Large intestine (tissue), 3 donors: ENCODE results near the gene CCDC144A. TPM values are rescaled to one million over a fixed set of nuclear protein-coding genes. Genes with fewer than 3 reads are reported as not detected.
"Not testable (repeated sequence)": the region's sequence is repeated elsewhere in the genome, so short reads cannot be mapped to it uniquely, and the experiment has no call there.

Experiments
- DNase-seq, 2 donors: peaks; one replicate each; pipeline versions ENCODE4 v3.0.0 to v3.0.0-alpha.2; 2013
- H3K27ac ChIP-seq: one replicate; pipeline ENCODE4 v1.5.1; 2013; ENCODE audit warnings: low read length
- H3K27me3 ChIP-seq: 2 replicates; pipeline ENCODE4 v1.6.1; 2013; ENCODE audit warnings: low read length; ENCODE audit not compliant: control insufficient read depth, insufficient read depth
- H3K36me3 ChIP-seq: 2 replicates; pipeline ENCODE4 v1.6.1; 2013; ENCODE audit warnings: low read length; ENCODE audit not compliant: control insufficient read depth, insufficient read depth
- H3K4me1 ChIP-seq: one replicate; pipeline ENCODE4 v1.6.1; 2013; ENCODE audit warnings: low read length; ENCODE audit not compliant: control insufficient read depth, insufficient read depth
- H3K4me3 ChIP-seq: one replicate; pipeline ENCODE4 v1.5.1; 2013; ENCODE audit warnings: low read length
- H3K9me3 ChIP-seq: one replicate; pipeline ENCODE4 v1.6.1; 2013; ENCODE audit warnings: mild to moderate bottlenecking, low read depth, low read length, moderate library complexity; ENCODE audit not compliant: control insufficient read depth
- WGBS: methylation state at CpG from one replicate; pipeline ENCODE4 v1.1.5; 2013; ENCODE audit warnings: low lambda C conversion rate; ENCODE audit not compliant: insufficient coverage; 5-methylcytosine and 5-hydroxymethylcytosine counted together
- polyA plus RNA-seq: library from polyadenylated mRNA; unstranded; fragments of 120-200 nt; gene quantifications from one replicate; pipeline ENCODE4 v1.2.1, GENCODE V29; 2013

CCDC144A gene
- polyA plus RNA-seq, 1 donor, result 0.34 TPM

- not testable (repeated sequence) for H3K4me3 ChIP-seq, H3K27ac ChIP-seq, H3K4me1 ChIP-seq, H3K36me3 ChIP-seq, H3K27me3 ChIP-seq, H3K9me3 ChIP-seq
- peak in 1 of 2 donors; percentile 12 for DNase-seq
- no CpG with 5 or more reads among the region's 5 CpGs for WGBS
These were observed 104.2 kb downstream of the CCDC144A start for GRCh38 chr17:16794215-16794614.

DNA sequence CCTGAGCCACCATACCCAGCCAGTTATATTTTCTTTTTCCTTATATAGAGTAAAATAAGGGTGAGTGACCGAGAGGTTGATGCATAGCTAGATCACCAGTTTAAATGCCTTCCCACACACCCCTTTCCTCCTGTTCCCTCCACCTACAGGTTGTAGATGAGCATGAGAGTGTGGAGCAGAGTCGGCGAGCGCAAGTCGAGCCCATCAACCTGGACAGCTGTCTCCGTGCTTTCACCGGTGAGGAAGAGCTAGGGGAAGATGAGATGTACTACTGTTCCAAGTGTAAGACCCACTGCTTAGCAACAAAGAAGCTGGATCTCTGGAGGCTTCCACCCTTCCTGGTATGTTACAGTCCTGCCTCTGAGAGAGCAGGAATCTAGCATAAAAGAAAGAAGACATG is 105.9 kb downstream of the CCDC144A start:
- not testable (repeated sequence) for H3K27me3 ChIP-seq, H3K4me1 ChIP-seq, DNase-seq, H3K9me3 ChIP-seq, H3K36me3 ChIP-seq, H3K4me3 ChIP-seq, H3K27ac ChIP-seq
- no CpG with 5 or more reads among the region's 7 CpGs for WGBS

GRCh38 chr17:16804851-16805250 is 114.8 kb downstream of the CCDC144A start:
- not testable (repeated sequence) for H3K9me3 ChIP-seq, DNase-seq, H3K27me3 ChIP-seq, H3K4me3 ChIP-seq, H3K27ac ChIP-seq, H3K4me1 ChIP-seq, H3K36me3 ChIP-seq
- no CpG with 5 or more reads among the region's 5 CpGs for WGBS

- not testable (repeated sequence) for H3K27ac ChIP-seq, DNase-seq, H3K4me1 ChIP-seq, H3K9me3 ChIP-seq, H3K36me3 ChIP-seq, H3K4me3 ChIP-seq, H3K27me3 ChIP-seq
- WGBS, result no CpG with 5 or more reads among the region's 4 CpGs
These were observed 116.6 kb downstream of the CCDC144A start for GRCh38 chr17:16806599-16806998.

DNA sequence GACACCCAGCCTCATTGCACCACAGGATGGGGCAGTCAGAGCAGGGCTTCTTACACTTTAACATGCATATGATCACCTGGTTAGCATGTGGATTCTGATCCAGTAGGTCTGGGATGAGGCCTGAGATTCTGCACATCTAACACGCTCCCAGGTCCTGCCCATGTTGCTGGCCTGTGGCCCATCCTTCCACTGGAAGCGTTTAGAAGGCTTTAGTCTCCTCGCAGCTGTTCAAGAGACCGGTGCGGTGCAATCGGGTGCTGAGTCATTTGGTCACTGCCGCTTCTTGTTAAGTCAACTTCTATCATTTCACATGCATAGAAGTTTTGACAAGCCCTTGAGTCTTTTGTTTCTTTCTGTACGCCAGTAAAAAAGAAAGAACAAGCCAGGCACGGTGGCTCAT is 117.6 kb downstream of the CCDC144A start:
- not testable (repeated sequence) for H3K4me1 ChIP-seq, H3K36me3 ChIP-seq, H3K27ac ChIP-seq, DNase-seq, H3K4me3 ChIP-seq, H3K27me3 ChIP-seq, H3K9me3 ChIP-seq
- WGBS, result no CpG with 5 or more reads among the region's 9 CpGs

DNA sequence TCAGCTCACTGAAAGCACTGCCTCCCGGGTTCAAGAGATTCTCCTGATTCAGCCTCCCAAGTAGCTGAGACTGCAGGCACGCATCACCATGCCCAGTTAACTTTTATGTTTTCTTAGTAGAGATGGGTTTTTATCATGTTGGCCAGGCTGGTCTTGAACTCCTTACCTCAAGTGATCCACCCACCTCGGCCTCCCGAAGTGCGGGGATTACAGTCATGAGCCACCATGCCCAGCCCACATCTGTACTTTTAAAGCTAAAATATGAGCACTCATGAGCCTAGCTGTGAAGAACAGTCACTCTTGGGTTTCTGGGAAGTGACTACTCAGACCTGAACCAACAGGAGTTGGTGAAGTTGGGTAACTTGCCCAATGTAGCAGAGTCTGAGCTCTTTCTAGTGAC is 120.2 kb downstream of the CCDC144A start:
- WGBS, result no CpG with 5 or more reads among the region's 5 CpGs
- H3K27ac ChIP-seq, H3K4me1 ChIP-seq, H3K36me3 ChIP-seq, H3K9me3 ChIP-seq, DNase-seq, H3K4me3 ChIP-seq, H3K27me3 ChIP-seq: not testable (repeated sequence)

- no CpG with 5 or more reads among the region's 7 CpGs for WGBS
- not testable (repeated sequence) for H3K27me3 ChIP-seq, H3K27ac ChIP-seq, H3K36me3 ChIP-seq, H3K4me1 ChIP-seq, H3K4me3 ChIP-seq, H3K9me3 ChIP-seq
- peak; percentile 9 to 11 for DNase-seq
These were observed 122.1 kb downstream of the CCDC144A start for GRCh38 chr17:16812126-16812525.

DNA sequence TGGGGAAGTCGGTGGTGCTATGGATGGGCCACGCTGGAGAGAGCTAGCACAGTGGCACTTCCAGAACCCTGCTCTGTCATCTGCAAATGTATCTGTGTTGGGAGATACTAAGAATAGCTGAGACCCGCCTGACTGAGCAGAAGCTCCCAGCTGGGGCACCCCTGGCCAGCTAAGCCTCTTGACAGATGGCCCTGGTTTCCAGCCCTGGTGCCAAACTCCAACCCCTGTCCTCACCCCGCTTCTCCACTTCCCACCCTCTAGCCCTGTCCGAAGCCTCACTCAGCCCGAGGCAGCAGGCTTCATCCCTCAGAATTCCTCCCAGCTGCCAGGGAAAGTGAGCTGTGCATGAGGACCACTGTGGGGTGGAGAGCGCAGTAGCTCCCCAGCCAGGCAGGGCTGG is 124.4 kb downstream of the CCDC144A start:
- H3K36me3 ChIP-seq, result no peaks in the 10 kb centered on the region
- no CpG with 5 or more reads among the region's 7 CpGs for WGBS
- no peak for DNase-seq
- H3K4me1 ChIP-seq, result no peaks in the 10 kb centered on the region
- H3K27ac ChIP-seq, result no peak overlapping the region
- no peak overlapping the region for H3K4me3 ChIP-seq
- H3K27me3 ChIP-seq, result no peaks in the 10 kb centered on the region
- no peaks in the 10 kb centered on the region for H3K9me3 ChIP-seq

- no peak overlapping the region for H3K4me3 ChIP-seq
- H3K4me1 ChIP-seq, result no peaks in the 10 kb centered on the region
- no peaks in the 10 kb centered on the region for H3K36me3 ChIP-seq
- no peak overlapping the region for H3K27ac ChIP-seq
- no peaks in the 10 kb centered on the region for H3K27me3 ChIP-seq
- DNase-seq, result no peak
- no CpG with 5 or more reads among the region's 7 CpGs for WGBS
- H3K9me3 ChIP-seq, result no peaks in the 10 kb centered on the region
These were observed 127.2 kb downstream of the CCDC144A start for GRCh38 chr17:16817201-16817600.

DNA sequence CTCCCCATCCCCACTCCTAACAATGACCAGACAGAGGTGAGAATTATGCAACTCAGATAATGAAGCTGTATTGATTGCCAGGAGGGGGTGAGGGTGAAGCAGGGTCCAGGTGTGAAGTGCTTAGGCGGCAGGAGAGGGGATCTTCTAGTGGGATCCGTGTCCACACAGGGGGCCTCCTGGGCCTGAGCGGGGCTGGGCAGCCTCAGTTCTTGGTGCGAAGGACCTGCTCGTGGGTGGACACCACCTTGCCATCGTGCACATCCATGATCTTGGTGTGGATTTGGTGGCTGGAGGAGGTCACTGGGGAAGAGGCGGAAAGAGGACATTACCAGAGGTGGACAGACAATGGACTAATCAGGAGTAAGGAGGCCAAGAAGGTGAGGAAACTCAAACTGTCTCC is 127.9 kb downstream of the CCDC144A start:
- not testable (repeated sequence) for H3K27me3 ChIP-seq, H3K4me3 ChIP-seq, H3K4me1 ChIP-seq, H3K36me3 ChIP-seq, H3K9me3 ChIP-seq, H3K27ac ChIP-seq, DNase-seq
- no CpG with 5 or more reads among the region's 7 CpGs for WGBS

DNA sequence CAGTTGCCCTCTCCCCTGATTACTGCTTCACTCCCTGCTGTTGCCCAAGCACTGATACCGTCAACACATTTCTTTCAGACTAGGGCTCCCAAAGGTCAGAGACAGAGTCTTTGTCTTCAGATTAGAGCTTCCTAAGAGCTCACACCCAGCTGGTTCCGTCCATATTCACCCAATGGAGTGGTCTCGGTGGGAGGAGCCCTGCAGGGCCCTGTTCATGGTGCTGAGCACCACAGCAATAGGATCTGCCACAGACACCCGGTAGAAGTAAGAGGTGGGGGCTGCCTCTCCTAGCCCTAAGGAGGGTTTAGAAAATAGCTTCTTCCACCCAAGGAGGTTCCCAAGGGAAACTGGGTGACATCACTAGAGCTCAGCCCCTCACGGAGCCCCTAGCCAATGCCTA is 128.3 kb downstream of the CCDC144A start:
- Histone ChIP-seq H3K4me1 (no peaks in the 10 kb centered on the region), H3K4me3 (no peak overlapping the region), H3K9me3 (no peaks in the 10 kb centered on the region), H3K27ac (no peak overlapping the region), H3K36me3 (no peaks in the 10 kb centered on the region), H3K27me3 (no peaks in the 10 kb centered on the region)
- no peak for DNase-seq
- WGBS, result no CpG with 5 or more reads among the region's 5 CpGs
